ENCODE results near the gene TOMM5.

DNA sequence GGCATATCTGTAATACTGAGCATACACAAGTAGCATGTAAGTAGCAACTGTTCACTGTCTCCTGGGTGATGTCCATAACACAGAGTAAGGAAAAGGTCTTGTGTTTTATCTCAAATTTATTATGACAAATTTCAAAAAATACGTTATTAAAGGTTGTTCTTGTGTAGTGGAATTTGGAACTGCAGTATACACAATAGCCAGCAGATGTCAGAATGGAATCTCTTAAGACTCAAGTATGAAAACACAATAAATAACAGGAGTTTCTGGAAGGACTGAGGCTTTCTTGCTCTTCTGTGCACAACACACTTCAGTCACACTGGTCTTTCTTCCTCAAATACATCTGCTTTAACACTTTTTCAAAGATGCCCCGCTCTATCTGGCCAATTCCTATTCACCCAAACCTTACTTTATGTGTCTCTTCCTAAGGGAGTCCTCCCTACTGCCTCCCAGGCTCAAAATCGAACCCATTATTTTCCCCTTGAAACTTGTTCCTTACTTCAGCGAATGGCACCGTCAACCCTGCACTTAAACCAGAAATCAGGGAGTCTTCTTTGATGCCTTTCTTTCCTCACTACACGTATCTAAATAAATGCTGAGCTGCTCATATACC lies 9.7 kb downstream of the TOMM5 start:
- TF ChIP-seq CTCF (IDR thresholded peaks at IDR 0.05; ENCODE audit: low read length) = peak; percentile 63
- TF ChIP-seq EZH2 (optimal IDR thresholded peaks at IDR 0.05; ENCODE audit: low read depth, low read length) = no peak
